GM21786 (cell line): ENCODE data around the gene ENC1.

Experiments used
- ATAC-seq: cut with Tn5 transposase; IDR thresholded peaks from one replicate; pipeline ENCODE4 v1.9.1; 2021; ENCODE audit not compliant: unreplicated experiment

The ENC1 gene

DNA sequence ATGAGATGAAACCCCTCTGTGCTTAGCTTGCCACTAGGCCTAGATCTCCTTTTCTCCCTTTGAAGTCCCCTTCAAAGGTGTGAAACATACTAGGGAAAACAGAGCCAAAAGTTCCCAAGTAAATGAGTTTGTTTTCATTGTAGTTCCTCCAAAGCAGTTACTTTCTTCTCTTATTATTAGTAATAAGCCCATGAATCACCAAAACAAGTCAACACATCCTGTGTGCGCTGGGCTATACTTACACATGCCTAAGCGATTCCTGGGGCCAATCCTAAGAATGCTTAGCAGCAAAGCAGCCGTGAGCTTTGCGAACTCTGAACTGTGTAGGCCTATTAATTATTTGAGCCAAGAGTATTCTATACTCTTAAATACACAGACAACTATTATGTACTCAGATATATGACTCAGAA is 7.6 kb downstream of the ENC1 start:
- ATAC-seq, result no peak

DNA sequence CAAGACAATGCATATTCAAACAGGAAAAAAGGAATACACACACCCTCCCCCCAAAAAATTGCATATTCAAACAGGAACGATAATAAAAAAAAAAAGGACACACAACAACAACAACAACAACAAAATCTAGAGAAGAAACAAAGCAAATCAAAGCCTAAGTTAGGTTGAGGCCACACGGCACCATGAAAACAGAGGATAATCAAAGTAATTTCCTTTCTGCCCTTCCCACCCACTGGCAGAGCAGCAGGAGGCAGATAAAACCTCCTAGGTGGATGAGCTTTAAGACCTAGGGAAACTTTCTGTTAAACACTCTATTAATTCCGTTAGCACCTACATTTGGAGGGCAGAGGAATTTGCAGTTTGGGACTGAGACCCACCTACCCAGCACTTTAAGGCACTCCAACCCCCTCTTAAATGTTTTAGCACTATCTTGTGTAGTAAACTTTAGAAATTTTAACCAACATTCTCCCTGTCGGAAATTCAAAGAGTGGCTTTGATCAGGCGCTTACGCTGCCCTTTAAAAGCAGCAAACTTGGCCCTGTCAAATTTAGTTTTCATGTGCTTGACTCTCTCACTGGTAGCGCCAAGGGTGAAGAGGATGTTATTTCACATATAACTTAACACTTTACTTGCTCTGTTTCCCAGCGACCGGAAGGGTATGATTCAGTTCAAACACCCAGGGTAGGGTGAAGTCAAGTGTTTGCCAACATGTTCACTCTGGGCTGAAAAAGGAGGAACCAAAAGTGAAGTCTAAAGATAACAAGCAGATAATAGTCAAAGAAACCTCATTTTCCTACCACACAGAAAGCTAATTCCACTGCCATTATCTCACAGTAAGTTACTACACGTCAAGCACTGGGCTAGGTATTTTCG is 9.2 kb downstream of the ENC1 start:
- ATAC-seq, result peak; percentile 91

DNA sequence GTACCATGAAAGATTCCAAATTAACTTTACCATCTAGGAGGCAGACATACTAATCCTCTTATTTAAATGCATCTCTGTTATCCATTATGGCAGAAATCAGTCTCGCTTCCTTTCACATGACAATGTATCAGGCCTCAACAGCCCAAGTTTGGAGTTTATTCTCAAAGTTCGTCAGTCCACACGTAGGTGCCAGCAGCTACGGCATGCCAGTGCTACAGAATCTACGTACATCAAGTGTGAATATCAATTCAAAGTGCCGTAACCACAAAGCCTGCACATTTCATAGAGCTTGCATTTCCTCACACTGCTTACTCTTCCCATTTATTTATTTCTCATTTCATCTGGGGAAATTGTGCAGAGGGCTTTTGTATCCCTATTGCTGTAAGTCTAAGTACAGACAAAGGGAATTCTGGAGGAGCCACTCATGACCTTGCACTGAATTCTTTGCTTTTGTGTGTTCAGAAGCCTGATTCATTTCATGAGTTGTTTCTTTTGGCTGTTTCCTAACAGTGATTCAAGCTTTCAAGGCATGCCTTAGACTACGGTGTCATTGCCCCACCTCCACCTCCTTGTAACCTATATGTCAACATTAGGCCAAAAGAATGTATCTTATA is 10.0 kb downstream of the ENC1 start:
- no peak for ATAC-seq

DNA sequence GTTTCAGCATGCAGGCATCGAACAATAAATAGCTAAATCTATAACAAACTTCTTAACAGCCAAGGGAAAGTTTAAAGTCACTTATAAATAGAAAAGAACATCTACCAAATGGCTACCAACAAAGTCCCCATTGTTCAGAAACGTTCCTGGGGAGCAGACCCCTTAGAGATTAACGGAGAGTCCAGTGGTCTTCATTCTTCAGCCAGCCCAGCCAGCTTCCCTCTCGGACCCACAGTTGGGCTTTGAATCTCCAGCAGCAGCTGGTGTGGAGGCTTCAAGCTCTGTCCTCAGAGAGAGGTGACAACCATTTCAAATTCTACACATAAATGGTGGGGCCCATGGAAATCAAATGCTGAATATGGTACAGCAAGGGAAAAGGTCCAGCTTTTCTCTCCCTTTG is 11.2 kb downstream of the ENC1 start:
- ATAC-seq, result no peak

DNA sequence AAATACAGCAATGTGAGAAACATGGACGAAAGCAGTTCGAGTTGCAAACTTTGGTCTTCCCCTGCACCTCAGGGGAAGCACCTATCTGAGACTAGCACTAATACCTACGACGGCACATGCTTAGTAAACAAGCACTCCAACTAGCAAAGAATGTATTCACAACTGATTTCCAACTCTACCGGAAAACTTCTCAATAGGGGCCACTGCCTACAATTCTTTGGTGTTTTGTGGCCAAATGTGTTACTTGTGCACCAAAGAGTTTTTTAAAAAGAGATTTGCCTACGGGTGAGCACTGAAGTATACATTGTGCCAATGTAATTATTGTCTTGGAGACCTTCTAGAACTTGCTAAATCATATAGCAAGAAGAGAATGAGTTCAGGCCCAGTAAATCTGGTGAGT is 12.2 kb downstream of the ENC1 start:
- no peak for ATAC-seq

DNA sequence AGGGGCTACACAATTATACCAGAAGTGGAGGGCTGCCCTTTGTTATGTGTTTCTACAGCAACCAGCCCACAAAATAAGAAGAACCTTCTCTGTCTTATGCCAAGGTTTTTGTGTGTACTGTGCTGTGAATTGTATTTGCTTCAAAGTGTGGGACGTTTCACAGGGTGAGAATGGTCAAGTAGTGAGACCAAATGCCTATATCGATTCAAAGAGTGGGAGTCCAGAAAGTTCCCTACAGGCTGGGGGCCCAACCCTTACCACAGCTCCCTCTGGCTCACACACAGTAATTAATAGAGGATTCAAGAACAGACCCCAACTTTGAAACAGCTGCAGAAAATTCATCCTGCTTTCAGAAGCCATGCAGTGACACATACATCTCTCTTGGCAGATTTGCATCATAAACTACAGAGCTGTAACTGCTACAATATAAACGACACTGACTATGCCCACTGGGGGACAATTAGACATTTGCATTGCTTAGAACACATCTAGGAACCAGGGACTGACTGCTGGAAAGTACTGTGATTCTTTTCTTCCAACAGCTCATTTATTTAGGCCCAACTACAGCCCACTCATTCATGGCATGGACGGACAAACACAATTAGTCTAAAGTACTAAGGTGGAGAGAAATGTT is 12.8 kb downstream of the ENC1 start:
- ATAC-seq, result no peak

DNA sequence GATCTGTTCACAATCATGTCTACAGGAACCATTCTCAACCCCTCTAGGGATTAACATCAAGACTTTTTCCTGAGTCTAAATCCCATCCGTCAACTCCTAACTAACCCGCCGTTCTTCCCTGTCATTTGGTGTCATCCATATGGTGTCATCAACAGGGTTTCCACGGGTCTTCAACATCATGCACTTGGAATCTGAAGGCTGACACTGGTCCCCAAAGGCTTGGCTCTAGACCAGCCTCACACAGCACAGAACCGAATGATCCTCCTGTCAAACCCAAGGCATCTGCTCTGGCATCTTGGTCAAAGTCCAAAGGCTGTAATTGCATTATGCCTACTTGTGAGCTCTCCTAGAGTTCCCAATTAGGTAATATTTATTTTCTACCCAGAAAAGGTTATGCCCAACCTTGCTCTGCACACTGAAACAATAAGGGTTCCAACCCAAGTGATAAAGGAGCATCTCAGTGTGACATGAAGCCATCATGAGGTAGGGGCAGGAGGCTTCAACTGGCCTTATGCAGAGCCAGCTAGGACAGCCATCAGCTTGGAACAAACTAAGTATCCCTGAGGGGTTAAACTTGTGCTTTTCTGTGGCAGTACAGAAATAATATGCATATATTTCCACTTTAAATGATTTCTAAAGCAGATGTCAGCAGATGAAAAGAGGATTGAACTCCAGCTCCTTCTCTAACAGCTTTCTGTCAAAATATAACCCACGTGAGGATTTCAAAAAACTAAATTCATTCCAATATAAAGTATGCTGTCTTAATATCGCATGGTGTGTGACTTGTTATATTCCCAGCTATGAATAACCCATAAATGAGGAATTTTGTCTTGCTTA is 13.9 kb downstream of the ENC1 start:
- no peak for ATAC-seq

DNA sequence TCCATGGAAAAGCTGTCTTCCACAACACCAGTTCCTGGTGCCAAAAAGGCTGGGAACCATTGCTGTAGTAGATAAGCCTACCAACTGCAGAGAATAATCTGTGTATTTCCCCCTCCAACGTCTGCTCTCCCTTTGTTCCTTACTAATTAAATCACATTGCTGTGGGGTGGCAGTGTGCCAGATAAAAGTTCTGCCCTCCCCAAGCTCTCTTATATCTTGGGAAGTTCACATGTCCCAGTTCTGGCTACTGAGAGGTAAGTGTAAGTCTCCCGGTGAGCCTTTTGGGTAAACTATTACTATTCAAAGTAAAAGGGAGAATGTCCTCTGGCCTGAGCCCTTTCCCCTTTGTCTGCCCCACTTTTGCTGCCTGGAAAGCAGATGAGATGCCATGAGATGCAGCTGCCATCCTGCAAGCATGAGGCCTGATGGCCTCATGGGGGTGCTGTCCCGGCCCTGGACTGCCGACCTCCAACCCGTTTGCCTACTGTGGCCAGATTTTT is 14.7 kb downstream of the ENC1 start:
- ATAC-seq, result no peak

DNA sequence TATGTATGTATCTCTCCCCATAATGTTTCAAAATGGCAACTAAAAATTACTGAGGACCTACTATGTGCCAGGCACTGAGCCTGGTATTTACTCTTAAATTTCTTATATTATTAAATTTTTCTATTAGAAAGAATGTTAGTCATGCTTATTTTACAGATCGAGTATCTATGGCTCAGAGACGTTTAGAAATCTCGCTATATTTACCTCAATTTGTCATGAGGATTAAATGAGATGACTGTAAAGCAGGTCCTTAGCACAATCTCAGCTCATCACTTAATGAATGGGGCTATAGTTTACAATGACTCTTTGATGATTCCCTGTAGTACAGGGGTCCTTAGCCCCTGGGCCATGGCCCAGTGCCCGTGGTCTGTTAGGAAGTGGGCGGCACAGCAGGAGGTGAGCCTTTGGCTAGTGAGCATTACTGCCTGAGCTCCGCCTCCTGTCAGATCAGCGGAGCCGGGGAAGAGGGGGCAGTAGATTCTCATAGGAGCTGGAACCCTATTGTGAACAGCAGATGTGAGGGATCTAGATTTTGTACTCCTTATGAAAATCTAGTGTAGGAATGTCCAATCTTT is 15.5 kb downstream of the ENC1 start:
- no peak for ATAC-seq

DNA sequence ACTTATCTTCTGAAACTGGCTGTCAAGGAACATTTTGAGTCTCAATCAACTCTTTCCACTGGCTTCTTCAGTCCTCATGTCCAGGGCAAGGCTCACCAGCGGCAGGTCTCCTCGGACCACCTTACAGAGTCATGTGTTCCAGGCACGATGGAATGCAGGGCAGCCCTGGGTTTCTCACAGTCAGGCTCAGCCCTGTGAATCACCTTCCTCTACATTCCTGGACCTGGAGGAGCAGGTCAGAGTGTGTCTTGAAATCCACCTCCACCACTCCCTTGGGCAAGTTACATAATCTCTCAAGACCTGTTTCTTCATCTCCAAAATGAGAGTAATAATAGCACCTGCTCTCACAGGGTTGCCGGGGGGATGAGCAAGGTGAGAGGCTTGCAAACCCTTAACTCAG is 16.0 kb downstream of the ENC1 start:
- ATAC-seq, result no peak

DNA sequence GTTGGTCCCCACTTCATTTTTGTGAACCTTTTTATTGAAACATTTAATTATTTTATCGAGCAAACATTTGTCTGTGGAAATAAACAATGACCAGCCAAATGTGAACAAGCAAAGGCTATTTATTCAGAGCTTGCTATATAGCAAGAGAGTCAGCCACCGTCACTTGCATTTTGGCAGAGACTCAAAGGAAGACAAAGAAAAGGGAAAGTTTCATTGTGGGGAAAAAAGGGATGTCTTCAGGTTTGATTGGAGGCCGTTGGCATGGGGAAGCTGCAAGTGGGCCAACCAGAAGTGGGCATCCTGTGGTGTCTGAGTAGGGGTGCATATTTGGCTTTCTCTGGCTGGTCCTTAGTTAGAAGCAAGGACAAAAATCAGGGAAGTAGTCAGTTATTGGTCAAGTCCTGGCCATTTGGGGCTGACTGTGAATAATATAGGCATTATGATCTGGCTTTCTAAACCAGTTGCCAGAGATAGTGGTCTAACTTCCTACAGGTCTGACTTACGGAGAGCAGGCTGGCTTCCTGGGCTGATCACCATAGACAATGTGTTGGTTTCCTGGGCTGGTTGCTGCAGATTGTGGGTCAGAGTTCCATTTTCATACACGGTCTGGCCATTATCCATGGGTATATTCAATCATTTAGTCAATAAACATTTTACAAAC is 16.6 kb downstream of the ENC1 start:
- ATAC-seq, result no peak

DNA sequence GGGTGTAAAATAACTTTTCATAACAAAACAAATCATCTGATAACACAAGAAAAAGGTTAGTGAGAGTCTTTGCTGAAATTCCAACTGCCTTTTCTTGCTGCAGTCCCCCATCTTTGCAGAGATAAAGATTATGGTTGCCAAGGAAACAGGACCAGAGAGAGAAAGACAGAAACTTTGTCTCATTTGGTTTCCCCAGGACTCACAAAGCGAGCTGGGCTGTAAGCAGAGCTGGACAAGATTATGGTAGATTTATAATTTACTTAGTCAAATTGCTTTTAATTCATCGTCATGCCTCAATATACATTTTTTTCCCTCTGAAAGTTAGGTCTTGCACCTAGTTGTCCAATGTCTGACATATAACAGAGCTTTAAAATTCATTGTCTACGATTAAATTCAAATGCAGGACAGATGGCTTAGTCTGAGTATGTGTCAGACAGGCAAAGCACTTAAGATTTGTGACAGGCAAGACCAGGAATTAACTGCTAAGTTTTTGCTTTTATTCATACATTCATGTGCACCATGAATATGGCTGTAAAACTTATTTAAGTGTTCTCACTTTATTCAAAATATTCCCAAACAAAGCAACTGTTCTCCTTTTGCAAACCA is 17.4 kb downstream of the ENC1 start:
- ATAC-seq, result no peak

DNA sequence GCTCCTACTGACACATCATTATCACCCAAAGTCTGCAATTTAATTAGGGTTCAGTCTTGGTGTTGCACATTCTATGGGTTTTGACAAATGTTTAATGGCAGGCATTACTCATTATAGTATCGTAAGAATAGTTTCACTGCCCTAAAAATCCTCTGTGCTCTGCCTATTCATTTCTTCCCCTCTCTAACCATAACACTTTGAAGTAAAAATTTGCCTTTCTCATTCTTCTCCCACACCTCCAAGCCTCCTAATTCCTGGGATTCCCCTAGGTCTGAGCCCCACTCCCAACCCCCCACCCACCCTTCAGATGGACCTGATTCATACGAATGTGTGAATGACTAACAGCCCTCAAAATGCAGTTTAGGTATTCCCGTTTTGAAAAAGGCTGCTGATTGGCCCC is 18.4 kb downstream of the ENC1 start:
- ATAC-seq, result no peak

DNA sequence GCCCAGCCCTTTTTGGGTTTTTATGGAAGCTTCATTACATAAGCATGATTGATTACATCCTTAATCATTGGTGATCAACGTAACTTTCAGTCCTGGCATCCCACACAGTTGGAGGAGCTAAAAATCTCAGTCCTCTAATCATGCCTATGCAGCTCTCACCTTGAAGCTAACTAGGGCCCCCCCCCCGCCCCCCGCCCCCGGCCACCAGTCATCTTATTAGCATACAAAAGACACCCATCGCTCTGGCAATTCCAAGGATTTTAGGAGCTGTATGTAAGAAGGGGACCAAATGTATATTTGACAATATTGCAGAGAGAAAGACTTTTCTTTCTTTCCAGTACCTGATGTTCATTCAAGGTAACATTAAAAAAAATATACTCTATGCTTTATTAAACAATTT is 19.0 kb downstream of the ENC1 start:
- no peak for ATAC-seq

DNA sequence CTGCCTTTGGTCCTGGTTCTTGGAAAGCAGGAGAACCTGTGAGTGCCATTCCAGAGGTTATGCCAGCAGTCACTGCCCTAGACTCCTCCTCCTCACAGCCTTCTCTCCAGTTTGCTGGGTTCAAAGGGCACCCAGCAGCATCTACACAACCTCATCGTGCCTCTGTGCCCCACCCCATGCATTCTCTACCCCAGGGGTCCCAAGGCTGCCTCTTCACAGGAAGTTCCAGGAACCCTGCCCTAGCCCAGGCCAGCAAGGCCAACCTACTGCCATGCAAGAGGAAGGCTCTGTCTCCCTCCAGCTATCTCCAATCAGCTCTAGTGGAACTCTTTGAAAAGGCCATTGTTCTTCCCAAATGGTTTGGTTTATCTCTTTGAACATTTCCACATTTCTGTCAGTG is 21.2 kb downstream of the ENC1 start:
- ATAC-seq, result no peak

DNA sequence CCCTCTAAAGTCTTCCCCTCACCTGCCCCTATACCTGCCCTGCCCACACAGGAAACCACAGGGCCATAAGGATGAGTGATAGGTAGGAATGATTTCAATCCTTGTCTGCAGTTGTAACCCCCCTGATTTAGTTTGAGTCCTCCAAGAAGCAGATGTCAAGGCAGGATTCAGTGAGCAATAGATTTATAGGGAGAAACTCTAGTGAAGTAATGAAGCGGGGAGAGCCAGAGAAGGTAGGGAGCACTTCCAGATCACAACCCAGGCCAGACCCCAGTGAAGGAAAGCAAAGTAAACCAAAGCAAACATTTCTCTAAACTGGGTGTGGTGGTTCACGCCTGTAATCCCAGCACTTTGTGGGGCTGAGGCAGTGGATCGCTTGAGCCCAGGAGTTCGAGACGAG is 22.4 kb downstream of the ENC1 start:
- no peak for ATAC-seq

DNA sequence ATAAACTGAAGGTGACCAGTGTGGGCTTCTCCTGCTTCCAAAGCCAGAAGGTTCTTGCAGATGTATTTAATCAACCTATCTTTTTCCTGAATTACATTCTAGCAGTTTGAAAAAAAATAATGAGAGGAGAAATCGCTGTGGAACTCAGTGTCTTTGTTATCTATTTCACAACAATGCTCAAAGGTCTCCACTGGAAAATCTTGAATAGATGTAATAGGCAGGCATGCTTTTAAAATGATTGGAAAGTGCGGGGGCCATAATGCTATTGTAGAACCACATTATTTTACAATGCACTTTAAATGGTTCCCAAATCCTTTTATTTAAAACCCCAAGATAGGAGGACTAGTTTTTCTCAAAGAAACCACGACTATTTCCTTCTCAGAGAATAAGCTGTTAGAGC is 23.3 kb downstream of the ENC1 start:
- no peak for ATAC-seq

DNA sequence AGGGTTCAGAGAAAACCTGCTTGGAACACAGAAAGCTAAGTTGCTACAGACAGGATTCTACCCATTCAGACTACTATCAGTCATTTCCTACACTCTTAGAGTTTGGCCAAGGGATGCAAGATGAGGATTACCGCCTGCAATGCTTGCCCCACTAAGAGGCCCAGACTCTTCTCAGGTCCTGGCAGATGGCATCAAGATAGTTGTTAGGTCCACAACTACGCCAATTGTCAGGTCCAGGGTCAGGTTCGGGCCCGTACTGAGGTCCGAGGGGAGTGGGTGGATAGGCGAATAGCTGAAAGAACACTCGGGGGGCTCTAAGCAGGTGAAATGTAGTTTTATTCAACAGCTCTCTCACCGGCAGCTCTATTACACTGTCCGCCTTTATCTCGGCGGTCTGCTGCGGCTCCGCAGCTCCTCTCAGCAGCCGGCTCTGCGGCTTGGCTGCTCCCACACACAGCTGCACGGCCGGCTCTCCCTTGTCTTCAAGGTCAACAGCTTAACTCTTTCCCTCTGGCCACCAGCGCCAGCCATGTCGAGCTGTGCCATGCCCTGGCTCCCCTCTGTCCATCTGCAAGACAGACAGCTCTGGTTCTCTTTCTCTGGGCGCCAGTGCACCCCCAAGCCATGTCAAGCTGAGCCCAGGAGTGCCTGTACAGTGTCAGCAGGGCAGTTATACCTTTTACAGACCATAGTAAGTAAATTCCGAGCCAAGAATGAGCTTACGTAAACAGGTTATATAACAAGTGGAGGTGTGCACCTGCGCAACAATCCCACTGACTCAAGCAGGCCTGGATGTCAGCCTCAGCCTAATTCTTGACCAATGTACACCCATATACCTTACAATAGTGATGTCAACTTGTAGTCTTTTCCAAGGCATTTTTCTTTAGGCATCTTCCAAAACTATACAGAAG is 24.0 kb downstream of the ENC1 start:
- no peak for ATAC-seq

DNA sequence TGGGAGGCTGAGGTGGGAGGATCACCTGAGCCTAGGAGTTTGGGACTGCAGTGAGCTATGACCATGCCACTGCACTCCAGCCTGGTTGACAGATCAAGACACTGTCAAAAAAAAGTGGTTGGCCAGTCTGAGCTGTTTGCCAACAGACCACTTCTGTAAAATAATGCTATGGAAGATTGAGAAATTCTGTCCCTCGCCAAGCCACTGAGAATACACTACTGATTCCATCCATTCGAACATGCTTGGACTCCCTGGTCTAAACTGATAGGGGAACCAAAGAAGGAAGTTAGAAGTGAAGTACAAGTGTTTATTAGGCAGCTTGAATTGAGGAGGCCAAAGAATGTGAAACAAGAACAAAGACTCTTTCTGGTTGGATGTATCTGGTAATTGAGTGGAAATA is 27.2 kb downstream of the ENC1 start:
- no peak for ATAC-seq
